ENCODE measurements around the gene NF2.
"Not testable (repeated sequence)": the region's sequence is repeated elsewhere in the genome, so short reads cannot be mapped to it uniquely, and the experiment has no call there.

The NF2 gene

GRCh38 chr22:29596408-29596807 is 7.0 kb upstream of the NF2 start:
- no peak for DNase-seq (ENCODE audit: low read depth)

GRCh38 chr22:29597871-29598683 is 5.4 kb upstream of the NF2 start:
- DNase-seq (ENCODE audit: low read depth), result not testable (repeated sequence)

DNA sequence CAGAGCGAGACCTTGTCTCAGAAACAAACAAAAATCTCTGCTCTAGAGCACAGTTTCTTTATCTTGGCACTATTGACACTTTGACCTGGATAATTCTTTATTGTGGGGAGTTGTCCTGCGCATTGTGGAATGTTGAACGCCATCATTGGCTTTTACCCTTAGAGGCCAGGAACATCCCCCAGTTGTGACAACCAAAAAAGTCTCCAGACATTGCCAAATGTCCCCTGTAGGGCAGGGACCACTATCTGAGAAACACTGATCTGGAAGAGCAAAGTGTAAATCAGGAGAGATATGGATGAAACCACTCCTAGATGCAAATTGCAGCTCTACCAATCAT is 4.8 kb upstream of the NF2 start:
- DNase-seq (ENCODE audit: low read depth), result no peak

GRCh38 chr22:29604076-29604360 is 585 bp downstream of the NF2 start:
- DNase-seq (ENCODE audit: low read depth), result no peak

DNA sequence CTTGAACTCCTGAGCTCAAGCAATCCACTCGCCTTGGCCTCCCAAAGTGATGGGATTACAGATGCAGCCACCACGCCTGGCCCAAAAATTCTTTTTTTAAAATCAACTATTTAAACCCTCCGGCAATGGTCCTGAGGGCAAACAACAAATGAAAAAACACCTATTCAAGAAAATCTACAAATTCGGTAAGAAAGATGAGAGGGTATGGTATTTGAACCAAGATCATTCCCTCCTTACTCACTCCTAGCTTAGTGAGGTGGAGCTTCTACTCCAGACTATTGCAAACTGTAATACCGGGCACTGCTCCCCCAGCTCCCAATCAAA is 2.1 kb downstream of the NF2 start:
- no peak for DNase-seq (ENCODE audit: low read depth)

DNA sequence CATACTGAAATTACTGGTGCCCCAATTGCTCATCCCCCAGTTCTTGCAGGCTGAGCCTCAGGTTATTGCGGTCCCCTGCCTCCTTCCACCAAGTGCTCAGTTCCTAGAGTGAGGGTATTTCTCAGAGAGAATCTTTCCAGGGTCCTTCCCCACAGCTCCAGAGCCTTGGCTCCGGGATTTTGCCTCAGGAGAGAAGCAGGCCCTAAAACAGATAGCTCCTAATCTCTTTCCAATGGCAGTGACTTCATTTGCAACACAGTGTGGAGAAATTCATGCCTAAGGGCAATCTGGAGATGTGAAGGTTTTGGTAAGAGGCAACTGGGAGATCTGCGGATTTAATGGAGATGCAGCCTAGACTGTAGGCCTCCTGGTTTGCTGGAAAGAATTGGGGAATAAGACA is 2.9 kb downstream of the NF2 start:
- no peak for DNase-seq (ENCODE audit: low read depth)

- DNase-seq (ENCODE audit: low read depth), result no peak
These were observed 4.0 kb downstream of the NF2 start for GRCh38 chr22:29607426-29607825.

DNA sequence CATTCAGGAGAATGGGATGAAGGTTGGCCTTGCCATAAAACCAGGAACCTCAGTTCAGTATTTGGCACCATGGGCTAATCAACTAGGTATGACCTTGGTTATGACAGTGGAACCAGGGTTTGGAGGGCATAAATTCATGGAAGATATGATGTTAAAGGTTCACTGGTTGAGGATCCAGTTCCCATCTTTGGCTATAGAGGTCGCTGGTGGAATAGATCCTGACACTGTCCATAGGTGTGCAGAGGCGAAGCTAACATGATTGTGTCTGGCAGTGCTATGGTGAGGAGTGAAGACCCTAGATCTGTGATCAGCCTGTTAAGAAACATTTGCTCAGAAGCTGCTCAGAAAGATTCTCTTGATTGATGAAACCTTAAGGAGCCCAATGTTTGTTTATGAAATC is 5.7 kb downstream of the NF2 start:
- no peak for DNase-seq (ENCODE audit: low read depth)

DNA sequence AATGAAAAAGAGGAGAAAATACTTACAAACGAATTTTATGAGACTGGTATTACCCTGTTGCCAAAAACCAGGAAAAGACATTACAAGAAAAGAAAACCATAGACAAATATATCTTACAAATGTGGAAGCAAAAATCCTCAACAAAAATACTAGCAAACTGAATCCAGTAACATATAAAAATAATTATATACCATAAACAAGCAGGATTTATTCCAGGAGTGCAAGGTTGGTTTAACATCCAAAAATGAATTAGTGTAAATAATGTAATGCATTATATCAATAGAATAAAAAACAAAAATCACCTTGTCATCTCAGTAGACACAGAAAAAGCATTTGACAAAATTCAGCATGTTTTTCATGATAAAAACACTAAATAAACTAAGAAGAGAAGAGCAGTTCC is 7.3 kb downstream of the NF2 start:
- no peak for DNase-seq (ENCODE audit: low read depth)

DNA sequence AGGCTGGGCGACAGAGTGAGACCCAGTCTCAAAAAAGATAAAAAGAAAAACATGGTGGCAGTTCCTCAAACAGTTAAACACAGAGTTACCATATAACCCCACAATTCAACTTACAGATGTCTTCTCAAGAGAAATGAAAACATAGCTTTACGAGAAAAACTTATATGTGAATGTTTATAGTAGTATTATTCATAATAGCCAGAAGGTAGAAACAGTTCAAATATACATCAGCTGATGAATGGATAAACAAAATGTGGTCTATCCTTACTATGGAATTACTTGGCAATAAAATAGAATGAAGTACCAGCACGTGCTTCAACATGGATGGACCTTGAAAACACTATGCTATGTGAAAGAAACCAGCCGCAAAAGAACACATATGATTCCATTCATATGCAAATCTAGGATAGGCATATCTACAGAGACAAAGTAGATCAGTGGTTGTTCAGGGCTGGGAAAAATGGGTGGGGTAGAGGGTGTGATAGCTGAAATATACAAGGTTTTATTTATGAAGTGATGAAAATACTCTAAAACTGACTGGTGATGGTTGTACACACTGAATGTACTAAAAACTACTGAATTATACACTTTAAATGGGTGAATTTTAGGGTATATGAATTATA is 12.4 kb downstream of the NF2 start:
- no peak for DNase-seq (ENCODE audit: low read depth)

GRCh38 chr22:29617922-29618629 is 14.6 kb downstream of the NF2 start:
- DNase-seq (ENCODE audit: low read depth), result no peak

- DNase-seq (ENCODE audit: low read depth), result no peak
These were observed 18.5 kb downstream of the NF2 start for GRCh38 chr22:29621761-29622526.

GRCh38 chr22:29623059-29623458 is 19.6 kb downstream of the NF2 start:
- no peak for DNase-seq (ENCODE audit: low read depth)

- DNase-seq (ENCODE audit: low read depth), result no peak
These were observed 20.2 kb downstream of the NF2 start for GRCh38 chr22:29623553-29624169.

DNA sequence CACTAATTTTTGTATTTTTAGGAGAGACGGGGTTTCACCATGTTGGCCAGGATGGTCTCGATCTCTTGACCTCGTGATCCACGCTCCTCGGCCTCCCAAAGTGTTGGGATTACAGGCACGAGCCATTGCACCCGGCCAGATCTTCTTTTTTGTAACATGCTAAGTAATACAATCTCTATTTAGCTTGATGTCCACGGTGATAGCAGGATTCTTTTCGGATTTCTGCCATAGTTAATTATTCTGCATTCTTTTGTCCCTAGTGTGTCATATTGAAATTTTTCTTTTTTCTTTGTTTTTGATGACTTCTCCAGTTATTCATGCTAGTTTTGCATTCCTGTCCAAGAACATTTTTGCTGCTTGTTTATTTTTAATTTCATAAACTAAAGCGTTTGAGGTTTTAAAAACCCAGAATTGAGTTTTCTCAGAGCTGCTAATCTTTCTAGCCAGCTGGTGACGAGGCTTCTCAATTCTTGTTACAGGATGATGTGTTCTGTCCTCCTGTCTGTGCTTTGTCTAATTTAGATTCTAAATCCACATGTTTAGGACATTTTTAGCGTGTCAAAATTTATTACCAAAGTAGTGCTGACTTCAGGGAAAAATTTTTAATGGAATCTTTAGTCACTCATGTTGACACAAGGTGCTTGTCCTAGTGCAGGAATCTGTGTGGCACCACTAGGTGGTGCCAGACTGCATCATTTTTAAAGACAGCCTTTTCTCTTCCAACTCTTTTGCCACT is 21.8 kb downstream of the NF2 start:
- peak; percentile 16 for DNase-seq (ENCODE audit: low read depth)

- no peak for DNase-seq (ENCODE audit: low read depth)
These were observed 23.2 kb downstream of the NF2 start for GRCh38 chr22:29626497-29627195.

- no peak for DNase-seq (ENCODE audit: low read depth)
These were observed 23.7 kb downstream of the NF2 start for GRCh38 chr22:29627196-29627535.

DNA sequence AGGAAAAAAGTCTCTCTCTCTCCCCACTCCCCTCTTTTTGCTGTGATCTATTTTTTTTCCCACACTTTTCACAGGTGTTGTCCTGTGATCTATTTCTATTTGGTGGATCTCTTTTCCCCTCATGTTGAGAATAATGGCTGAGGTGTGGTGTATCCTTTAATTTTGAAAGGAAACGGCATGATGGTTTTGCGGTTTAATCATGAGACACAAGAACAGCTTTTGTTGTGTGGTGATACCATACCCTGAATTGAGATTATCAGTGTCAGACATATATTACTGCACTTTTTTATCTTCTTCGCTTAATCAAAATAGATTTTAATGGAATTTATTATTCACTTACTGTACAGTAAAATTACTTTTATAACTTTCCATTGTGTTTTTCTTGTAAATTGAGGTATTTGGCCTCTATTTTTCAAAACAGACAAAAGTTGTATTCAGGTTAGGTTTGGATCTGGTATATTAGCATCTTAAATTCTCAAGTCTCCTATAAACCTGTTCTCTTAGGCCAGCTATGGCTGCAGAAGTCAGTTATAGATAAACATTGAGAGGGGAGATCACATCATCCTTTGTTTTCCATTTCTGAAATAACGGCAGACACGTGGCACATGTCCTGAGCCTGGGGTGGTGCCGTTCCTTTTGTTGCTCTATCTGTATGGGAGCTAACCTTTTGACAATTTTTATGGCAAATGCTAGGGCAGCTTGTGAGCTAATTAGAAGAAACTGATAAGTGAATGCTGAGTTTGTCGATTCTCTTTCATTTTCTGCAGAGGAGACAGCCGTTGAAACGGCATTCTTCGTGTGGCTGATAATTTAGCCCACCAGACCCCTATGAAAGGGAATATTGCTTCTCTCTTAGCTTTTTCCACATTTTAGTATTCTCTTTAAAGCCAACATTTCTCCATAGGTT is 25.8 kb downstream of the NF2 start:
- DNase-seq (ENCODE audit: low read depth), result no peak

DNA sequence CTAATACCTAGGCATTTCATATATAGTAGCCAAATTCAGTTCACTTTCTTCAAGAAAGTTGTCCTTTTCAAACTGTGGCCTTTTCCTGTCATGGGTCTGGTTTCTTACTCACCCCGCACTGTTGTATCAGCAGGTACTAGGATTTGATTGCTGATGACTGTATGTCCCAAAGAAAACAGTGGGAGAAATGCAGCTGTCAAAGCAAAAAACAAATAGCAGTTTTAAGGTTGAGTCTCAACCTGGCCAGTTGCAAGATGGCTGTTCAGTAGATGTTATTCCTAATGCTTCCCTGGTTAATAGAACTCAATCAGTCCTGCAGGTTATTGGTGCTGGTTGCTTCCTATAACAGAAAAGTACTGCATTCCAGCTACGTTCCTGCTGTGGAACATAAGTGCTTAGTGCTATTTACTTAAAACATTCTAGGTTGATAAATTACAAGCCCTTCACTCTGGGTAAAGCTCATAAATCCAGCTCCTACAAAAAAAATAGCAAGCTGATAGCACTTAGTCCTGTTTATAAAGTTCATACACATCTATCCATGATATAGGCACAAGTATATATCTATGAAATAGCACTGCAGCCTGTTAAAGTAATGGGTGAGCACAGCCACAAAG is 26.6 kb downstream of the NF2 start:
- DNase-seq (ENCODE audit: low read depth), result no peak

- DNase-seq (ENCODE audit: low read depth), result no peak
These were observed 27.6 kb downstream of the NF2 start for GRCh38 chr22:29630987-29631386.
